ENCODE data around the gene WDR18.

WDR18 gene

DNA sequence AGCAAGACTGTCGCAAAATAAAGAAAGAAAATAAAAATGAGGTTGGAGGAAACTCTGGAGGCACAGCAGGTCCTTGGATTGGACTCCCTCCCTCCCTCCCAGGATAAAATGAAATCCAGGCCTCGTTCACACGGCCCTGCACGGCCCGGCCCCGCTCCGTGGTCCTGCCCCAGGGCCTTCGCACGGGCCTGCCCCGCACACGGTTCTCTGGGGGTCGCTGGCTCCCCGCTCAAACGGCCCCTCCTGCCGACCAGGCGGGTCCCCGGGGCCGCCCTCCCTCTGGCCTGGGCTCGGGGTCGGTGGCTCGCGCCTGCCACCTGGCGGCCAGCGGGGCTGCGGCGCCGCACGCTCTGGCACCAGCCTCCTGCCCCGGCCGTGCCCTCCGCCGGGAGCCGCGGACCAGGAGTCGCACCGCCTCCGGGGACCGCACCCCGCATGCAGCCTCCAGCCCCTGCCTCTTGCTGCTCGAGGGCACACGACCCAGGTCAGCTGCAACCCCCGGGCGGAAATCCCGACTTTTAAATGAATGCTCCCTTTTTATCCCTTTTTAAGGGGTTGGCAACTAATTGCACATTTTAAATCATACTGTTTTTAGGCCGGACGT is 1.5 kb upstream of the WDR18 start:
- H3K4me3 ChIP-seq (ENCODE audit: low read depth, low read length), result peak overlapping the region; percentile 40
- TF ChIP-seq, protein P1, sequence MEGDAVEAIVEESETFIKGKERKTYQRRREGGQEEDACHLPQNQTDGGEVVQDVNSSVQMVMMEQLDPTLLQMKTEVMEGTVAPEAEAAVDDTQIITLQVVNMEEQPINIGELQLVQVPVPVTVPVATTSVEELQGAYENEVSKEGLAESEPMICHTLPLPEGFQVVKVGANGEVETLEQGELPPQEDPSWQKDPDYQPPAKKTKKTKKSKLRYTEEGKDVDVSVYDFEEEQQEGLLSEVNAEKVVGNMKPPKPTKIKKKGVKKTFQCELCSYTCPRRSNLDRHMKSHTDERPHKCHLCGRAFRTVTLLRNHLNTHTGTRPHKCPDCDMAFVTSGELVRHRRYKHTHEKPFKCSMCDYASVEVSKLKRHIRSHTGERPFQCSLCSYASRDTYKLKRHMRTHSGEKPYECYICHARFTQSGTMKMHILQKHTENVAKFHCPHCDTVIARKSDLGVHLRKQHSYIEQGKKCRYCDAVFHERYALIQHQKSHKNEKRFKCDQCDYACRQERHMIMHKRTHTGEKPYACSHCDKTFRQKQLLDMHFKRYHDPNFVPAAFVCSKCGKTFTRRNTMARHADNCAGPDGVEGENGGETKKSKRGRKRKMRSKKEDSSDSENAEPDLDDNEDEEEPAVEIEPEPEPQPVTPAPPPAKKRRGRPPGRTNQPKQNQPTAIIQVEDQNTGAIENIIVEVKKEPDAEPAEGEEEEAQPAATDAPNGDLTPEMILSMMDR (IDR thresholded peaks at IDR 0.05; ENCODE audit: low read depth, low read length), result peak; percentile 48

DNA sequence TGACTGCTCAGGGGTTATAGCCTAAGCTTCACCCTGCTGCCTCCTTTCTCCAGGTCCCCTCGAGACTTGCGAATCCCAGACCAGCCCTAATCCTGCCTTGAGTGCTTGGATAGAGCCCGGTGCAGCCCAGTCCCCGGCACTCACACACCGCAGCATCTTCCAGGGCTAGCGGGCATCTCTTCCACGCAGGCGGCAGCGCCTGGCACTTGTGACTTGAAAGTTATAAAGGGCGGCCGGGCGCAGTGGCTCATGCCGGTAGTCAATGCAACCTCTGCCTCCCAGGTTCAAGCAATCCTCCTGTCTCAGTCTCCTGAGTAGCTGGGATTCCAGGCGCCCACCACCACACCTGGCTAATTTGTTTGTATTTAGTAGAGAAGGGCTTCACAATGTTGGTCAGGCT is 1.9 kb downstream of the WDR18 start:
- H3K4me3 ChIP-seq (ENCODE audit: low read depth, low read length), result no peak overlapping the region
- TF ChIP-seq, protein P1 (IDR thresholded peaks at IDR 0.05; ENCODE audit: low read depth, low read length), result no peak

DNA sequence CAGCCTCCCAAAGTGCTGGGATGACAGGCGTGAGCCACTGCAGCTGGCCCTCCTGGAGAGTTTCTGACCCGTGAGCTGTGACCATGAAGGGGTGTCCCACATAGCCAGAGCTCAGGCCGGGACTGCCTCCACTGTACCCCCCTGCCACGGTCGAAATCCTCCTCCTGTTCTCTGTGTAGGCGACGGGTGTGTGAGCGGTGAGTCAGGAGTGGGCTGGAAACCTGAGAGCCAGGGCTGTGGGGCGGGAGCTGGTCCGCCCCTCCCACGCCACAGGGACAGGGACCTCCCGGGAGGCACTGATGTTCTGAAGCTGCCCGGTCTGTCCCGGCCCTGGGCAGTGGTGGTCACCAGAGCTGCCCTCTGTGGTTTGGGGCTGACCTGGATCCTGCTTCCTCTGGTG is 3.9 kb downstream of the WDR18 start:
- no peak overlapping the region for H3K4me3 ChIP-seq (ENCODE audit: low read depth, low read length)
- TF ChIP-seq, protein P1 (IDR thresholded peaks at IDR 0.05; ENCODE audit: low read depth, low read length), result no peak

DNA sequence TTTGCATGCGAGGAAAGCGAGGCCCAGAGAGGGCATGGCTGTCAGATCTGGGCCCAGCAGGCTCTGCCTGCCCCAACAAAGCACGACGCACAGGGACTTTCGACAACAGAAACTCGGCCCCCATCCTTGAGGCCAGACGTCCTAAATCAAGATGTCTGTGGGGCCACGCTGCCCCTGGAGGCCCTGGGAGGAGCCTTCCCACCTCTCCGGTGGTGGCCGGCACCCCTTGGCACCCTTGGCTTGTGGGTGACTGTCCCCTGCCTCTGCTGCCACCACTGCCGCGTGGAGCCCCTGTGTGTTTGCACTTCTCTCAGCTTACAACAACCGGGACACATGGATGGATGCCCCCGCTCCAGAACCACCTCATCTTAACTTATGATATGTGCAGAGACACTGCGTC is 4.4 kb downstream of the WDR18 start:
- no peak overlapping the region for H3K4me3 ChIP-seq (ENCODE audit: low read depth, low read length)
- TF ChIP-seq, protein P1 (IDR thresholded peaks at IDR 0.05; ENCODE audit: low read depth, low read length), result no peak

DNA sequence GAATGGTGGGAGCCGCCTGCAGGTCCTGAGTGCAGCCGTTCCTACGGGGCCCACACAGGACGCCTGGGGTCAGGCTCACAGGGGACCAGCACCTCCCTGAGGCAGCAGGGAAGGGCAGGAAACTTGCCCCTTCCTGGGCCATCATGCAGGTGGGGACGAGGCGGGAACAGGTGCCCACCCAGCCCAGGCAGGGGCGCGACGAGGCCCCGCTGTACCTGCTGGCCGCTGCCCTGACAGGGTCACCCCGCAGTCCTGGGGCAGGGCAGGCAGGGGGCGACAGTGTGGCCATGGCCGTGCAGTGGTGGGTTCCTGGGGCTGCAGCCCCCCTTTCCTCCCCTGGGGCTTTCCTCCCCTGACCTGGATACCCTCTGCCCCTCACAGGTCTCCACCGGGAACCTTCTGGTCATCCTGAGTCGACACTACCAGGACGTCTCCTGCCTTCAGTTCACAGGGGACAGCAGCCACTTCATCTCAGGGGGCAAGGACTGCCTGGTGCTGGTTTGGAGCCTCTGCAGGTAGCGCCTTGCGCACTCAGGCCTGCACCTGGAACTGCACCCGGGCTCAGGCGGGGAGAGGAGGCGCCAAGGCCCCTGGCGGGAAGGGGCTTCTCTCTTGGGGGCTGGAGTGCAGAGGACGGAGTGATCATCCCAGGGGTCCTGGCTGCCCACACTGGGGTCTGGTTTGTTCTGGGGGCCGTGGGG is 5.4 kb downstream of the WDR18 start:
- TF ChIP-seq, protein P1 (IDR thresholded peaks at IDR 0.05; ENCODE audit: low read depth, low read length), result 0 out of 2 replicates have a peak, but pooled peaks have one; percentile 8
- H3K4me3 ChIP-seq (ENCODE audit: low read depth, low read length), result no peak overlapping the region

DNA sequence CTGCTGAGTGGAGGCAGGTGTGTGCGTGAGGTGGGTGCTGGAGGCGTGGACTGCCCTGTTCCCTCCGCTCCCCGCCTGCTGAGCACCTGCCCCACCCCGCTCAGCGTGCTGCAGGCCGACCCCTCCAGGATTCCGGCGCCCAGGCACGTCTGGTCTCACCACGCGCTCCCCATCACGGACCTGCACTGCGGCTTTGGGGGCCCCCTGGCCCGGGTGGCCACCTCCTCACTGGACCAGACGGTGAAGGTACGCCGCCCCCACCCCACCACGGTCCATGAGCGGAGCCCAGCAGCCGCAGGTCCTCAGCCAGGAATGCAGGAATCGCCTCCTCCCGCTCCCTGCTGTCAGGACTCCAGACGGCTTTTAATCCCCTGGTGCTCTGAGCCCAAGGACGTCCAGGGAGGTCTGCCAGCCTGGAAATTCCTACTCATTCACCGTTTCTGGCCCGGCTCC is 6.0 kb downstream of the WDR18 start:
- H3K4me3 ChIP-seq (ENCODE audit: low read depth, low read length), result no peak overlapping the region
- TF ChIP-seq, protein P1 (IDR thresholded peaks at IDR 0.05; ENCODE audit: low read depth, low read length), result no peak

DNA sequence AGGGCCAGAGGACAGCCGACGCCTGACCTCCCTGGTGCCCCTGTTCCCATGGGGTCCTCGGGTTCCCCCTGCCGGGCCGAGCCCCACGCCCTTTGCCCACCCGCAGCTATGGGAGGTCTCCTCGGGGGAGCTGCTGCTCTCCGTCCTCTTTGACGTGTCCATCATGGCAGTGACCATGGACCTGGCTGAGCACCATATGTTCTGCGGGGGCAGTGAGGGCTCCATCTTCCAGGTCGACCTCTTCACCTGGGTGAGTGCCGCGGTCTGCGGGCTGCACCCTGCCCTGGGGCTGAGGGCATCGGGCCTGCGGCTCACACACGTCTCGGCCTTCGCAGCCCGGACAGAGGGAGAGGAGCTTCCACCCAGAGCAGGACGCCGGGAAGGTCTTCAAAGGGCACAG is 6.6 kb downstream of the WDR18 start:
- TF ChIP-seq, protein P1 (IDR thresholded peaks at IDR 0.05; ENCODE audit: low read depth, low read length), result no peak

More for the DNA sequence above, 6.6 kb downstream of the WDR18 start:
- no peak overlapping the region for H3K4me3 ChIP-seq (ENCODE audit: low read depth, low read length)

All from WI38 (cell line).